MM.1S (cell line): ENCODE measurements around the gene PLXNA2.

Experiments
- DNase-seq: peaks from one replicate; pipeline ENCODE4 v3.0.0-alpha.2; 2015
- H2AFZ ChIP-seq: fragments of 300-600 bp; sonication (generic); 2 replicates; pipeline ENCODE4 v1.6.0; 2016; ENCODE audit warnings: antibody characterized with exemption, low read length
- H3F3A ChIP-seq: fragments of 300-600 bp; sonication (generic); 2 replicates; pipeline ENCODE4 v1.6.1; 2016; ENCODE audit warnings: mild to moderate bottlenecking, antibody characterized with exemption, low read length, moderate library complexity, mixed read lengths; ENCODE audit not compliant: insufficient read depth
- H3K27ac ChIP-seq: fragments of 300-600 bp; sonication (generic); 2 replicates; pipeline ENCODE4 v1.5.1; 2016; ENCODE audit warnings: mild to moderate bottlenecking, low read length
- H3K27me3 ChIP-seq: fragments of 300-600 bp; sonication (generic); replicated peaks from 2 replicates; pipeline ENCODE4 v1.6.0; 2016; ENCODE audit warnings: low read length; ENCODE audit not compliant: insufficient read depth
- H3K36me3 ChIP-seq: fragments of 300-600 bp; sonication (generic); replicated peaks from 2 replicates; pipeline ENCODE4 v1.6.1; 2016; ENCODE audit warnings: mild to moderate bottlenecking, low read length, mixed read lengths; ENCODE audit not compliant: insufficient read depth
- H3K4me1 ChIP-seq: fragments of 300-600 bp; sonication (generic); 2 replicates; pipeline ENCODE4 v1.6.1; 2016; ENCODE audit warnings: low read length, mixed read lengths
- H3K4me2 ChIP-seq: fragments of 300-600 bp; sonication (generic); 2 replicates; pipeline ENCODE4 v1.6.0; 2016; ENCODE audit warnings: low read depth, low read length
- H3K4me3 ChIP-seq: fragments of 300-600 bp; sonication (generic); 2 replicates; pipeline ENCODE4 v1.5.1; 2016; ENCODE audit warnings: low read length, mixed read lengths
- H3K79me2 ChIP-seq: fragments of 300-600 bp; sonication (generic); 2 replicates; pipeline ENCODE4 v1.6.1; 2016; ENCODE audit warnings: mixed run types, low read length, mixed read lengths
- H3K9ac ChIP-seq: fragments of 300-600 bp; sonication (generic); 2 replicates; pipeline ENCODE4 v1.6.1; 2016; ENCODE audit warnings: low read length, mixed read lengths
- H3K9me2 ChIP-seq: fragments of 300-600 bp; sonication (generic); replicated peaks from 2 replicates; pipeline ENCODE4 v1.6.1; 2016; ENCODE audit warnings: mild to moderate bottlenecking, low read length, mixed read lengths; ENCODE audit not compliant: insufficient read depth
- H3K9me3 ChIP-seq: fragments of 300-600 bp; sonication (generic); replicated peaks from 2 replicates; pipeline ENCODE4 v1.6.1; 2016; ENCODE audit warnings: mild to moderate bottlenecking, low read length, mixed read lengths; ENCODE audit not compliant: insufficient read depth
- H4K20me1 ChIP-seq: fragments of 300-600 bp; sonication (generic); 2 replicates; pipeline ENCODE4 v1.6.1; 2016; ENCODE audit warnings: mild to moderate bottlenecking, low read length, moderate library complexity, mixed read lengths; ENCODE audit not compliant: insufficient read depth
- EZH2 ChIP-seq: fragments of 300-600 bp; sonication (generic); optimal IDR thresholded peaks from 2 replicates; pipeline ENCODE3; 2017; ENCODE audit warnings: low read depth, mild to moderate bottlenecking, antibody characterized with exemption, low read length, mixed read lengths
- EZH2phosphoT487 ChIP-seq: fragments of 300-600 bp; sonication (generic); IDR thresholded peaks from 2 replicates; pipeline ENCODE4 v1.6.1; 2018; ENCODE audit warnings: antibody characterized with exemption, low read length
- TF ChIP-seq, protein P1 (sequence below): fragments of 300-600 bp; sonication (generic); IDR thresholded peaks from 2 replicates; pipeline ENCODE4 v1.5.1; 2016; ENCODE audit warnings: antibody characterized with exemption, low read length, mixed read lengths

PLXNA2 gene

DNA sequence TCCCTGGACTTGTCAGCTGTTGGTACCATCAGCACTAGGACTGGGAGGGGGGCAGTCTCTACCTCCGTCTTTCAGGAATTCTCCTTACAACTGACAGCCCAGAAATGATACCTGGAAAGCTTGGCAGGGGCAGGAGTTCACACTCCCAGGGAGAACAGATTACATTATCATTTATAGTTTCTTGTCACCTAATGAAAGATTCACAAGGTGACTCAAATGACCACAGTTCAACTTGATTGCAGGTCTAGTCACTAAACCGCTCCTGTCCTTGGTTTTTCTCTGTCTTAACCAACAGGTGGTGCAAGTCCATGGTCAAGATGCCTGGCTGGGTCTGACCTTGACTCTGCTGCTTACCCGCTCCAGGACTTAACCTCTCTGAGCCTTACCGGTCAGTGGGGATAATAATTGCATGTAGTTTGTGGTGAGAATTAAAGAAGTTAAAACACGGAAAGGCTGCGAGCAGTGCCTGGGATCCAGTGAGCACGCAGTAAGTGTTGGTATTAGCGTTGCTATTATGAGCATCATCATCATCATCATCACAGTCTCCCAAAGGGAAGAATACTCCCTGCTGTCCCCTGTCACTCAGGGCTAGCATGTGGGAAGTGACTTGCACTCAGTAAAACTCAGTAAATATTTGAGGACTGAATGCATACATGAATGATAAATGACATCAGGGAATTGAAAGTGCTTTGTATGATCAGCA is 207.9 kb downstream of the PLXNA2 start:
- Histone ChIP-seq H3K4me3 (no peak overlapping the region), H3K36me3 (no peaks in the 10 kb centered on the region), H3K9ac (no peak overlapping the region), H4K20me1 (no peaks in the 10 kb centered on the region), H3K4me2 (no peak overlapping the region), H3K9me3 (no peaks in the 10 kb centered on the region), H3K27me3 (no peaks in the 10 kb centered on the region), H2AFZ (no peak overlapping the region), H3K27ac (no peak overlapping the region), H3K4me1 (no peaks in the 10 kb centered on the region), H3K9me2 (no peaks in the 10 kb centered on the region), H3K79me2 (no peaks in the 10 kb centered on the region), H3F3A (no peaks in the 10 kb centered on the region)
- TF ChIP-seq EZH2 (no peak), EZH2phosphoT487 (no peak)
- TF ChIP-seq, protein P1, sequence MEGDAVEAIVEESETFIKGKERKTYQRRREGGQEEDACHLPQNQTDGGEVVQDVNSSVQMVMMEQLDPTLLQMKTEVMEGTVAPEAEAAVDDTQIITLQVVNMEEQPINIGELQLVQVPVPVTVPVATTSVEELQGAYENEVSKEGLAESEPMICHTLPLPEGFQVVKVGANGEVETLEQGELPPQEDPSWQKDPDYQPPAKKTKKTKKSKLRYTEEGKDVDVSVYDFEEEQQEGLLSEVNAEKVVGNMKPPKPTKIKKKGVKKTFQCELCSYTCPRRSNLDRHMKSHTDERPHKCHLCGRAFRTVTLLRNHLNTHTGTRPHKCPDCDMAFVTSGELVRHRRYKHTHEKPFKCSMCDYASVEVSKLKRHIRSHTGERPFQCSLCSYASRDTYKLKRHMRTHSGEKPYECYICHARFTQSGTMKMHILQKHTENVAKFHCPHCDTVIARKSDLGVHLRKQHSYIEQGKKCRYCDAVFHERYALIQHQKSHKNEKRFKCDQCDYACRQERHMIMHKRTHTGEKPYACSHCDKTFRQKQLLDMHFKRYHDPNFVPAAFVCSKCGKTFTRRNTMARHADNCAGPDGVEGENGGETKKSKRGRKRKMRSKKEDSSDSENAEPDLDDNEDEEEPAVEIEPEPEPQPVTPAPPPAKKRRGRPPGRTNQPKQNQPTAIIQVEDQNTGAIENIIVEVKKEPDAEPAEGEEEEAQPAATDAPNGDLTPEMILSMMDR = peak; percentile 39
- DNase-seq = peak; percentile 45

DNA sequence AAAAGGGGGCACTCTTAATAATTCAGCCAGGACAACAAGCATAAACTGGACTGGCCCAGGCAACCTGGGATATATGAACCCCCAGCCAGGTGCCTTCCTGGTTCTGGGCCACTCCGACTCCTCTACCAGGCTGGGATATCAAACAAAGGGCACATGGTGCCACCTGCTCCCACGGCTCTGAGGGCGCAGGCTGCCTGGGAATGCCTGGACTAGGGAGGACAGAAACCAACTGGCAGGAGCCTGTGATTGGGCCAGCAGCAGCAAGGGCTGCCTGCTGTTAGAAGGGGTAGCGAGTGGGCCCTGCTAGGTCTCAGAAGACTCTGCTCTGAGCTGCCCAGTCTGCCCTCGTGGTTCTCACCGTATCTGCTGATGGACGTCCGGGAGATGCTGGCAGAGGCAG is 210.0 kb downstream of the PLXNA2 start:
- H3K4me1 ChIP-seq = no peaks in the 10 kb centered on the region
- no peaks in the 10 kb centered on the region for H3K9me3 ChIP-seq
- H3K27ac ChIP-seq = no peak overlapping the region
- H4K20me1 ChIP-seq = no peaks in the 10 kb centered on the region
- no peaks in the 10 kb centered on the region for H3F3A ChIP-seq
- no peak overlapping the region for H3K4me2 ChIP-seq
- no peaks in the 10 kb centered on the region for H3K36me3 ChIP-seq
- no peak overlapping the region for H3K4me3 ChIP-seq
- H3K9me2 ChIP-seq = no peaks in the 10 kb centered on the region
- no peaks in the 10 kb centered on the region for H3K27me3 ChIP-seq
- TF ChIP-seq EZH2phosphoT487 (no peak), EZH2 (no peak)
- TF ChIP-seq, protein P1 = no peak
- H2AFZ ChIP-seq = no peak overlapping the region
- no peak for DNase-seq
- H3K79me2 ChIP-seq = no peaks in the 10 kb centered on the region
- no peak overlapping the region for H3K9ac ChIP-seq

DNA sequence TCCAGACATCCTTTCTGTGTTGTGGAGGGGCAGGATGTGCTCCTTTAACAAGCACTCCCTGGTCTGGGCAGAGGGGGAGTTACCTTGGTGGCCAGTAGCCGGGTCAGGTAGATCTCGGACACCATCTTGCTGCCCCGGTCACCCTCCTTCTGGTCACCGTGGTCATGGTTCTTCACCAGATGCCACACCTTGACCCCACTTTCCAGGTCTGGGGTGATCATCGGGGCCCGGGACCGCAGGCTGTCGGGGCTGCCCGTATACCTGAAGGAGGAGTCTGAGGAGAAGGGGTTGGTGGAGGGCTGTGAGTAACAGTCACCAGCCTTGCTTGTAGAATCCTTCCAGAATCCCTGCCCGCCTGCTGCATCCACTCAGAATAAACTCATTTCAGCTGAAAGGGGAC is 210.9 kb downstream of the PLXNA2 start:
- Histone ChIP-seq H3F3A (no peaks in the 10 kb centered on the region), H4K20me1 (no peaks in the 10 kb centered on the region), H3K4me2 (no peak overlapping the region), H3K4me3 (no peak overlapping the region), H3K27ac (no peak overlapping the region), H3K27me3 (no peaks in the 10 kb centered on the region), H3K9me3 (no peaks in the 10 kb centered on the region), H3K79me2 (no peaks in the 10 kb centered on the region), H3K9ac (no peak overlapping the region), H3K9me2 (no peaks in the 10 kb centered on the region), H3K36me3 (no peaks in the 10 kb centered on the region), H2AFZ (no peak overlapping the region), H3K4me1 (no peaks in the 10 kb centered on the region)
- TF ChIP-seq EZH2 = no peak
- no peak for TF ChIP-seq EZH2phosphoT487
- TF ChIP-seq, protein P1 = no peak
- DNase-seq = no peak
